Measurements from ENCODE around the gene ESYT2. TPM values are rescaled to one million over a fixed set of nuclear protein-coding genes. Genes with fewer than 3 reads are reported as not detected.

Gene ESYT2
- total RNA-seq, 4 donors from 2014 or later, result 68.3 to 95.8 (median 82.6) TPM

DNA sequence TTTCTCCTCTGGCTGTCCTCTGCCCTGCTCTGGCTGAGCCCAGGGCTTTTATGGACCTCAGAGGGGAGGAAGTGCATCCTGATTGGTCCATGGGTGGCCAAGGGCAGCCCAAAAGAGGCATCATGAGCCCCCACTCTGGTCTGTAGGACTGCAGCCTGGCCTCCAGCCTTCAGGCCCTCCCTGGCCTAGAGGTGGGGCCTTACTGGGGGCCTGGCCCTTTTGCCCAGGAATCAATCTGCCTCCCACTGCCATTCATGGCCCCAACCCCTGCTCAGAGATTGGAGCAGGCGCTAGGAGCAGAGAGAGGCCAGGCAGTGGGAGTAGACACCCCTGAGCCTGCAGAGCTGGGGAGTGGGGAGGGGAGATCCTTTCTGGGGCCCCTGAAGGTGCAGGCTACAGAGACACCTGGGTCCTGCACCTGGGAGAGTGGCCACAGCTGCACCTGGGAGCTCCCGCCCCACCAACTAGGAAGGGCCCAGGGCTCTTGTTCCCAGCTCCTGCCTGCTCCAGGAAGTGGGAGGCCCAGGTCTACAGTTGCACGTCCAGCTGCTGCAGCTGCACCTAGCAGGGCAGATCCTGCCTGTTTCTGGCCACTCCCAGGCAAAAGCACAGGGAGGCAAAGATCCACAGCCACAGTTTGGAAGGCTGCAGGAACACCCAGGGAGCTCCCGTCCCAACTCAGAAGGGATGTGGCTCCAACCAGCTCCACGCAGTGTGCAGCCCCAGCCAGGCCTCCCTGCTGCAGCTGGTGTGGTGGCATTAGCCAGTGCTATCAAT lies 20.6 kb upstream of the ESYT2 start:
- TF ChIP-seq POLR2A (IDR thresholded peaks at IDR 0.05), result no peak
- TF ChIP-seq EP300 (IDR thresholded peaks at IDR 0.05), result no peak
- TF ChIP-seq POLR2AphosphoS5 (IDR thresholded peaks at IDR 0.05), result no peak
- TF ChIP-seq, protein P1, sequence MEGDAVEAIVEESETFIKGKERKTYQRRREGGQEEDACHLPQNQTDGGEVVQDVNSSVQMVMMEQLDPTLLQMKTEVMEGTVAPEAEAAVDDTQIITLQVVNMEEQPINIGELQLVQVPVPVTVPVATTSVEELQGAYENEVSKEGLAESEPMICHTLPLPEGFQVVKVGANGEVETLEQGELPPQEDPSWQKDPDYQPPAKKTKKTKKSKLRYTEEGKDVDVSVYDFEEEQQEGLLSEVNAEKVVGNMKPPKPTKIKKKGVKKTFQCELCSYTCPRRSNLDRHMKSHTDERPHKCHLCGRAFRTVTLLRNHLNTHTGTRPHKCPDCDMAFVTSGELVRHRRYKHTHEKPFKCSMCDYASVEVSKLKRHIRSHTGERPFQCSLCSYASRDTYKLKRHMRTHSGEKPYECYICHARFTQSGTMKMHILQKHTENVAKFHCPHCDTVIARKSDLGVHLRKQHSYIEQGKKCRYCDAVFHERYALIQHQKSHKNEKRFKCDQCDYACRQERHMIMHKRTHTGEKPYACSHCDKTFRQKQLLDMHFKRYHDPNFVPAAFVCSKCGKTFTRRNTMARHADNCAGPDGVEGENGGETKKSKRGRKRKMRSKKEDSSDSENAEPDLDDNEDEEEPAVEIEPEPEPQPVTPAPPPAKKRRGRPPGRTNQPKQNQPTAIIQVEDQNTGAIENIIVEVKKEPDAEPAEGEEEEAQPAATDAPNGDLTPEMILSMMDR (IDR thresholded peaks at IDR 0.05), result no peak
- H3K4me1 ChIP-seq, result no peaks in the 10 kb centered on the region
- H3K36me3 ChIP-seq, result no peaks in the 10 kb centered on the region
- 96% methylated on average over 3 of the region's 5 CpGs for WGBS
- no peaks in the 10 kb centered on the region for H3K27me3 ChIP-seq
- no peak for DNase-seq (ENCODE audit: low spot score in 2 of 2)
- no peaks in the 10 kb centered on the region for H3K9me3 ChIP-seq
- H3K27ac ChIP-seq, result peak overlapping the region; percentile 4
- no peak overlapping the region for H3K4me3 ChIP-seq

DNA sequence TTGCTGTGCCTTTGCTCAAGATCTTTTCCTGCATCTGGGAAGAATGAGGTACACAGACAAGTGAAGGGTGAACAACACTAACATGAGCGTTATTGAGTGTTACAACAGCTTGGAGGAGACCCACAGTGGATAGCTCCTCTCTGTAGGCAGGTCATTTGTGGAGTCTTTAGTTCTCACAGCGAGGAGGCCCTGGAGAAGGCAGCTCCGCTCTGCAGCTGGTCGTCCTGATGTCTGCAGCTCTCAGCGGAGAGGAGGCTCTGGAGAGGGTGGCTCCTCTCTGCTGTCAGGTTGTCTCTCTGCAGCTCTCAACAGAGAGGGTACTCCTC lies 20.1 kb upstream of the ESYT2 start:
- no peak overlapping the region for H3K4me3 ChIP-seq
- 93% methylated on average over 5 of the region's 5 CpGs for WGBS
- no peaks in the 10 kb centered on the region for H3K4me1 ChIP-seq
- no peaks in the 10 kb centered on the region for H3K9me3 ChIP-seq
- no peak overlapping the region for H3K27ac ChIP-seq
- H3K36me3 ChIP-seq, result no peaks in the 10 kb centered on the region
- DNase-seq (ENCODE audit: low spot score in 2 of 2), result no peak
- no peaks in the 10 kb centered on the region for H3K27me3 ChIP-seq
- TF ChIP-seq POLR2AphosphoS5 (IDR thresholded peaks at IDR 0.05) (no peak), POLR2A (IDR thresholded peaks at IDR 0.05) (no peak), EP300 (IDR thresholded peaks at IDR 0.05) (no peak)
- TF ChIP-seq, protein P1 (IDR thresholded peaks at IDR 0.05), result no peak

DNA sequence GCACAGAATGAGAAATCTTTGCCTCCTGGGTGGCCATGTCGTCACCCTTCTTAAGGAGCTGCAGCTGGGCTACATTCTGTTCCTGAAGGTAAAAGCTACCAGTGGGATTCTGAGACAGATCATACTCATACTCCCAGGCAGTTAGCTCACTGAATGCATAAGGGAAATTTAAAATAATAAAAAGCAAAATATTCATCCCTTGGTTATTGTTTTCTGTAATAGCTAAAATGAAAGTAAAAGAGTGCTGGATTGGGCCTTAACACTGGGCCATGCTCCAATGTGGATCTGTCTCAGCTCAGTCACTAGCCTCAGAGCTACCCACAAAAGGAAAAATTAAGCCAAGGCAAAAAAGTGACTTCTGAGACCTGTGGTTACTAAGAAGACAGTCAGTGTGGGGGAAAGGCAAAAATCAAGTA lies 18.1 kb upstream of the ESYT2 start:
- Histone ChIP-seq H3K27ac (no peak overlapping the region), H3K9me3 (no peaks in the 10 kb centered on the region), H3K27me3 (no peaks in the 10 kb centered on the region), H3K4me3 (peak overlapping the region; percentile 9), H3K36me3 (no peaks in the 10 kb centered on the region), H3K4me1 (no peaks in the 10 kb centered on the region)
- TF ChIP-seq EP300 (IDR thresholded peaks at IDR 0.05) (no peak), POLR2AphosphoS5 (IDR thresholded peaks at IDR 0.05) (no peak), POLR2A (IDR thresholded peaks at IDR 0.05) (no peak)
- TF ChIP-seq, protein P1 (IDR thresholded peaks at IDR 0.05), result no peak
- DNase-seq (ENCODE audit: low spot score in 2 of 2), result no peak
- 47% methylated on average over 1 of the region's 1 CpG for WGBS

DNA sequence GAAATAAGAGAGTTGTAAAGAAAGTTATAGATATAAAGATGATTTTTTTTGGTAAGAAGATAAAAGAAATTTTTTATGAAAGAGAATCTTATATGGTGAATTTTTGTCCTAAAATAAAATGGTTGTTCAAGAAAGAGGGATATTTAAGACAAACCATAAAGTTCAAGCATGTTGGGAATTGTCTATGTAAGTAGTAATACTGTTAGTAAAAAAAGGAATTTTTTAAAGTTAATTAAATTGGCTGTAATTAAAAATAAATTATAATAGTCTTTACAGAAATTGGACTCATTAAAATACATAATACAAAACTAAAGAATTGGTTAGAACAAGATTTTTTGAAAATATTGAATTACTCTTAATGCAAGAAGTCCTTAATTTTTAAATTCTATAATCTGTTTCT lies 17.0 kb upstream of the ESYT2 start:
- H3K36me3 ChIP-seq, result no peaks in the 10 kb centered on the region
- DNase-seq (ENCODE audit: low spot score in 2 of 2), result no peak
- H3K4me1 ChIP-seq, result no peaks in the 10 kb centered on the region
- no peak overlapping the region for H3K27ac ChIP-seq
- no peaks in the 10 kb centered on the region for H3K27me3 ChIP-seq
- no peaks in the 10 kb centered on the region for H3K9me3 ChIP-seq
- TF ChIP-seq EP300 (IDR thresholded peaks at IDR 0.05) (no peak), POLR2A (IDR thresholded peaks at IDR 0.05) (no peak), POLR2AphosphoS5 (IDR thresholded peaks at IDR 0.05) (no peak)
- TF ChIP-seq, protein P1 (IDR thresholded peaks at IDR 0.05), result no peak
- H3K4me3 ChIP-seq, result no peak overlapping the region

DNA sequence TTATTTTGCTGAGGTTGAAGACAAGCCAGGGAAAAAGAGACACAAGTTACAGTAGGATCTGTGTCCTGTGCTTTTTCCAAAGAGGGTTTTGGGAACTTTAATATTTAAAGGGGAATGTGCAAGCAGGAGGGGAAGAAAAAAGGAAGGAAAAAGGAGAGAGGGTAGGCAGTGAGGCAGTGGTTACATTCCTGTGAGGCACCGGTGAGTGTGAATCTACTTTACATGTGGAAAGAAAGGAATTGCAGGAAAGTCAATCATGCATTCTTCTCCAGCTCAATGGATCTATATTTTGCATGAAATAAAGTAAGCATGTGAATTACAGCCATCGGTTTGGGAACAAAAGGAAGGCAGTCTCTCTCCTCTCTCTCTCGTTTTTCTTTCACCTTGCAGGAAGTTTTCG lies 14.5 kb upstream of the ESYT2 start:
- no peak overlapping the region for H3K4me3 ChIP-seq
- DNase-seq (ENCODE audit: low spot score in 2 of 2), result no peak
- H3K27ac ChIP-seq, result no peak overlapping the region
- TF ChIP-seq POLR2A (IDR thresholded peaks at IDR 0.05) (no peak), EP300 (IDR thresholded peaks at IDR 0.05) (no peak), POLR2AphosphoS5 (IDR thresholded peaks at IDR 0.05) (no peak)
- TF ChIP-seq, protein P1 (IDR thresholded peaks at IDR 0.05), result no peak
- H3K4me1 ChIP-seq, result no peaks in the 10 kb centered on the region
- H3K36me3 ChIP-seq, result no peaks in the 10 kb centered on the region
- H3K9me3 ChIP-seq, result no peaks in the 10 kb centered on the region
- 55% methylated on average over 4 of the region's 4 CpGs for WGBS
- no peaks in the 10 kb centered on the region for H3K27me3 ChIP-seq
